H1 (cell line): ENCODE measurements around the gene ASIC2. TPM values are rescaled to one million over a fixed set of nuclear protein-coding genes. Genes with fewer than 3 reads are reported as not detected.

ENCODE experiments used
- HDAC2 ChIP-seq, 2 experiments: fragments of 300-600 bp in 1 of 2; sonication (generic) in 1 of 2; IDR thresholded peaks; 2 replicates each; pipeline ENCODE4 v1.6.1; 2011 to 2012; ENCODE audit warnings: low read depth in 2 of 2, low read length in 2 of 2, mild to moderate bottlenecking in 2 of 2, moderate library complexity in 2 of 2, borderline replicate concordance in 1 of 2, inconsistent platforms in 1 of 2
- TAF7 ChIP-seq: optimal IDR thresholded peaks from 2 replicates; pipeline ENCODE3; 2011; ENCODE audit warnings: low read depth, mild to moderate bottlenecking, inconsistent platforms, low read length, moderate library complexity, borderline replicate concordance
- polyA plus RNA-seq, 7 experiments: library from polyadenylated mRNA; depleted of rRNA in 3 of 7; stranded (reverse) in 5 of 7; unstranded in 2 of 7; fragments of >200 nt in 5 of 7; fragments of 200-250 nt in 2 of 7; gene quantifications; 1 replicate in 5 of 7; 2 replicates in 1 of 7; 4 replicates in 1 of 7; pipeline versions ENCODE4 v1.2.1 to v1.2.3, GENCODE V29; 2011 to 2013; ENCODE audit warnings: missing spikeins in 2 of 7, mixed read lengths in 2 of 7
- total RNA-seq: library from RNA; stranded (reverse); fragmentation: NEBNext Ultra II Directional; extraction: Animal tissue kit (Norgen Biotek cat#: 25700); gene quantifications from 2 replicates; pipeline ENCODE4 v1.2.1, GENCODE V29; 2021

Gene ASIC2
- total and polyA plus RNA-seq, 2 of the 8 experiments (the other 6 are each of a cell fraction or from before 2014, with no cell fraction given): 0.86 to 1.2 TPM

- TF ChIP-seq HDAC2 (IDR thresholded peaks at IDR 0.05; ENCODE audit: borderline replicate concordance in 1 of 2, low read depth in 2 of 2, low read length in 2 of 2) (no peak), TAF7 (no peak)
Measured at GRCh38 chr17:33024688-33025486, 268.2 kb downstream of the ASIC2 start (continued).
